Esophagus muscularis mucosa (tissue), 4 donors: ENCODE data around the gene IRGQ. TPM values are rescaled to one million over a fixed set of nuclear protein-coding genes. Genes with fewer than 3 reads are reported as not detected.
"Not testable (repeated sequence)": the region's sequence is repeated elsewhere in the genome, so short reads cannot be mapped to it uniquely, and the experiment has no call there.

ENCODE experiments used
- DNase-seq: peaks from one replicate; pipeline ENCODE4 v3.0.0-alpha.2; 2017; ENCODE audit errors: extremely low spot score
- H3K27ac ChIP-seq, 4 donors: fragments of 200-600 bp; sonication (generic); replicated peaks in 1 of 4; 1 replicate in 3 of 4; 2 replicates in 1 of 4; pipeline ENCODE4 v1.5.1; 2016 to 2019; ENCODE audit warnings: mild to moderate bottlenecking in 1 of 4
- H3K27me3 ChIP-seq, 4 donors: fragments of 200-600 bp; sonication (generic); one replicate each; pipeline versions ENCODE4 v1.5.1 to v1.6.0; 2016 to 2019
- H3K36me3 ChIP-seq, 4 donors: fragments of 200-600 bp; sonication (generic); one replicate each; pipeline ENCODE4 v1.5.1; 2016 to 2019
- H3K4me1 ChIP-seq, 4 donors: fragments of 200-600 bp; sonication (generic); one replicate each; pipeline ENCODE4 v1.5.1; 2016 to 2019
- H3K4me3 ChIP-seq, 4 donors: fragments of 200-600 bp; sonication (generic); 1 replicate in 2 of 4; 2 replicates in 2 of 4; pipeline ENCODE4 v1.5.1; 2016 to 2019; ENCODE audit warnings: mild to moderate bottlenecking in 4 of 4, moderate library complexity in 1 of 4
- H3K9me3 ChIP-seq, 4 donors: fragments of 200-600 bp; sonication (generic); 1 replicate in 3 of 4; 2 replicates in 1 of 4; pipeline ENCODE4 v1.5.1; 2016 to 2019
- CTCF ChIP-seq, 3 experiments: fragments of 200-600 bp in 2 of 3; fragments of 450-650 bp in 1 of 3; sonication (generic) in 2 of 3; IDR thresholded peaks; one replicate each; pipeline ENCODE4 v1.5.1; 2017 to 2019; ENCODE audit warnings: antibody characterized with exemption in 3 of 3, mild to moderate bottlenecking in 2 of 3, moderate library complexity in 1 of 3
- EP300 ChIP-seq: sonication (generic); formaldehyde crosslinking; IDR thresholded peaks from one replicate; pipeline ENCODE4 v1.6.1; 2017; ENCODE audit warnings: antibody characterized with exemption
- POLR2A ChIP-seq: fragments of 450-650 bp; IDR thresholded peaks from one replicate; pipeline ENCODE4 v1.6.1; 2017; ENCODE audit warnings: antibody characterized with exemption, moderate library complexity, mild to moderate bottlenecking, low read depth
- POLR2AphosphoS5 ChIP-seq, 2 donors: sonication (generic); formaldehyde crosslinking; IDR thresholded peaks; one replicate each; pipeline ENCODE4 v1.6.1; 2017; ENCODE audit warnings: antibody characterized with exemption in 2 of 2
- WGBS: methylation state at CpG from one replicate; pipeline ENCODE4 v1.1.5; 2018; 5-methylcytosine and 5-hydroxymethylcytosine counted together
- intact Hi-C: fragments of 100-400 bp; cut with DNase I; formaldehyde crosslinking; loops from one replicate; pipeline ENCODE4 v1.15.1; 2023
- total RNA-seq, 4 donors: library from RNA; depleted of rRNA; stranded (reverse); fragments of >200 nt; gene quantifications; one replicate each; pipeline versions ENCODE4 v1.1.0 to v1.2.1, GENCODE V29; 2016

The IRGQ gene
- total RNA-seq, 4 donors from 2014 or later, result 20.3 to 36.0 (median 28.6) TPM

GRCh38 chr19:43638214-43638994 lies 42.5 kb upstream of the IRGQ start:
- Histone ChIP-seq H3K27ac (peak overlapping the region; percentile 62 to 81 (median 76)), H3K36me3 (no peaks in the 10 kb centered on the region), H3K27me3 (no peaks in the 10 kb centered on the region), H3K9me3 (no peaks in the 10 kb centered on the region), H3K4me3 (peak overlapping the region; percentile 62 to 81 (median 72)), H3K4me1 (peaks cover 13 to 58% (median 43%) of the 10 kb centered on the region in 4 donors)
- 83% methylated on average over 12 of the region's 13 CpGs for WGBS
- TF ChIP-seq POLR2A (no peak), EP300 (no peak), POLR2AphosphoS5 (IDR thresholded peaks at IDR 0.05) (no peak), CTCF (IDR thresholded peaks at IDR 0.05) (no peak)
- intact Hi-C loops, result no loop called here
- no peak for DNase-seq

- Histone ChIP-seq H3K4me1 (peaks cover 13 to 58% (median 43%) of the 10 kb centered on the region in 4 donors), H3K9me3 (no peaks in the 10 kb centered on the region), H3K27me3 (no peaks in the 10 kb centered on the region), H3K4me3 (peak overlapping the region in 1 of 4 donors; percentile 14), H3K27ac (peak overlapping the region; percentile 68 to 76 (median 72)), H3K36me3 (no peaks in the 10 kb centered on the region)
- intact Hi-C loops, result no loop called here
- 70% methylated on average over 12 of the region's 14 CpGs for WGBS
- no peak for TF ChIP-seq EP300
- TF ChIP-seq CTCF (IDR thresholded peaks at IDR 0.05), result no peak
- TF ChIP-seq POLR2A, result no peak
- TF ChIP-seq POLR2AphosphoS5 (IDR thresholded peaks at IDR 0.05), result peak in 1 of 2 donors; percentile 10
- no peak for DNase-seq
These were observed 40.3 kb upstream of the IRGQ start for GRCh38 chr19:43636121-43636683.

- H3K9me3 ChIP-seq, intact Hi-C loops, DNase-seq, H3K36me3 ChIP-seq, H3K27me3 ChIP-seq: not testable (repeated sequence)
- peak overlapping the region; percentile 32 to 46 (median 42) for H3K4me3 ChIP-seq
- peaks cover 13 to 55% (median 41%) of the 10 kb centered on the region in 4 donors for H3K4me1 ChIP-seq
- 38% methylated on average over 2 of the region's 2 CpGs for WGBS
- H3K27ac ChIP-seq, result peak overlapping the region; percentile 68 to 76 (median 72)
These were observed 39.6 kb upstream of the IRGQ start for GRCh38 chr19:43635561-43635940.

GRCh38 chr19:43634872-43635560 lies 39.1 kb upstream of the IRGQ start:
- H3K27ac ChIP-seq, result peak overlapping the region; percentile 68 to 76 (median 72)
- peaks cover 8 to 49% (median 35%) of the 10 kb centered on the region in 4 donors for H3K4me1 ChIP-seq
- TF ChIP-seq POLR2AphosphoS5 (IDR thresholded peaks at IDR 0.05) (no peak), EP300 (no peak), CTCF (IDR thresholded peaks at IDR 0.05) (no peak), POLR2A (no peak)
- H3K36me3 ChIP-seq, result no peaks in the 10 kb centered on the region
- H3K4me3 ChIP-seq, result peak overlapping the region; percentile 32 to 46 (median 42)
- WGBS, result 24% methylated on average over 12 of the region's 17 CpGs
- H3K27me3 ChIP-seq, result no peaks in the 10 kb centered on the region
- no peaks in the 10 kb centered on the region for H3K9me3 ChIP-seq
- intact Hi-C loops, result no loop called here
- no peak for DNase-seq

- H3K4me1 ChIP-seq, result peaks cover 6 to 47% (median 33%) of the 10 kb centered on the region in 4 donors
- TF ChIP-seq CTCF (IDR thresholded peaks at IDR 0.05) (no peak), POLR2AphosphoS5 (IDR thresholded peaks at IDR 0.05) (no peak), EP300 (no peak), POLR2A (no peak)
- H3K36me3 ChIP-seq, result no peaks in the 10 kb centered on the region
- H3K9me3 ChIP-seq, result no peaks in the 10 kb centered on the region
- intact Hi-C loops, result no loop called here
- H3K27me3 ChIP-seq, result no peaks in the 10 kb centered on the region
- peak overlapping the region; percentile 32 to 46 (median 42) for H3K4me3 ChIP-seq
- no peak for DNase-seq
- H3K27ac ChIP-seq, result peak overlapping the region; percentile 68 to 76 (median 72)
- 27% methylated on average over 4 of the region's 5 CpGs for WGBS
These were observed 38.6 kb upstream of the IRGQ start for GRCh38 chr19:43634506-43634871.
